ENCODE results near the gene TBCCD1.

TBCCD1 gene

DNA sequence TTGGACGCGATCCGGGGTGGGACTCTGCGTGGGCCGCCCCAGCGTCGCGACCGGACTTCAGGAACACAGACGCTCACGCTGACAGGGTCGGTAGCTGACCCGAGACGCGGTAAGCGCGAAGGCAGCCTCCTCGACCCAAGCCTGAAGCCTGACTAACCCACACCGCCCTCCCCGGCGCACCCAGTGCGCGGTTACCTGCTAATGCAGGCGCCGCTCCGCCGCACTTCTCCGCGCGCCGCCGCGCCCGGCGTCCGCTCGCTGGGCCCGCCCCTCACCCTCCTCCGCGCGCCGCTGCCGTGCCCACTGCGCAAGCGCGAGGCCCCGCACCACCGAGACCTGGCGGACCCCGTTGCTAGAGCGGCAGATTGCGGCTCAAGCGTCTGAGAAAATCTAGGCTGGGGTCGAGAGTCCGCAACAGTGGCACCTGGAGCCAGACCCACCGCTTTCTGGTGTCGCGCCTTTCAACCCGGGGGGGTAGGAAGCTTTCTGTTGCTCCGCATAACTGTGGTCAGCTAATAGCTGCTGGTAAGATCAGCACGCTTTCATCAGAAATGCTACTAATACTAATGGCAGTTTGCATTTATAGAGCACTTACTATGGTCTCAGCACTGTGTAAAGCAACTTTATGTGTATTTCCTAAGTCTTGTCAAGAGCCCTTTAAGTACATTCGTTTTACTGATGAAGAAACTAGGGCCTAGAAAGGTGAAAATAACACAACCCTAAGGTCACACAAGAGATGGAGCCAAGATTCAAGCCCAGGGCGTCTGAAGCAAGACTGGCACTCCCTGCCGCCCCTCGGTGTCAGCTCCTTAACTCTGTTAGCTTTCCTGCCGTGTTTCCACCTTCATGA is at the start of gene TBCCD1:
TBCCD1 (minus strand) TSS at position 268 of the 850 bp plus-strand sequence. CDS start 3,010 bp downstream, outside the sequence.
- peak; percentile 83 for DNase-seq

- no peak for DNase-seq
Measured at GRCh38 chr3:186616299-186616617, 49.1 kb upstream of the TBCCD1 start.

DNA sequence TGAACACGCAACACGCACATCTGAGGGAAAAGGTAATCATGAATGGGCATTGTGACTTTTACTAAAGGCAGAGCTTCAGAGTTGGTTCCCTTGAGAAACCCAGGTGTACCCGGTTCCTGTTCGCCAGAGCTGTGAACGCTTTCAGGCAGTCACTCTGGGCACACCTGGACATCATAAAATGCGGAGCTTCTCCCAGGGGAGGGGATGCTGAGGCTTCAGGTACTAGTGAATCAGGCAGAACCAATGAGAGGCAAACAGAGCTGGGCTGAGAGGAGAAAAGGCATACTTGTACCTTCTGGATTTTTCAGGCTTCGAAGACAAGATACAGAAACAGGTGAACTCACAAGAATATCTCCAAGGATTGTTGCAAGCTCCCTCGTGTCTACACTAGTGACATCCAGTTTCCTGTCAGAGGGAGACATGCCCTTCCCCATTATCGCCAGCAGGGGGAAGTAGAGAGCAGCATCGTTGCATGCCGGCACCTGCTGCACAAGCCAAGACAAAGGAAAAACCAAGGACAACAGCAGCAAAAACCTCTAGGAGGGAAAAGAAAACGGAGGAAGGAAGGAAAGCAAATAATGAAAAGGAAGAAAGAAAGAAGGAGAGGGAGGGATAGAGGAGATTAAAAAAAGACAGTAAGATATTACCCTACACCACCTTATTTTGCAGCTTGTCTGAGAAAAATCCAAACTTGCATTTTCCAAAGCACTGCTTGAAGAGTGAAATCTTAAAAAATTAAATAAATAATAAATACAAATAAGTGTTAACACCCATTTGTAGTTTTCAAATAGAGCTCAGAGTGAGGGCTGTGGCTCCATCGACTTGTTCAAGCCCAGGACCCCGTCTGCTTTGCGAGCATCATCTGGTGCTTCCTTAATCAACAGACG is 47.7 kb upstream of the TBCCD1 start:
- DNase-seq, result peak; percentile 49

DNA sequence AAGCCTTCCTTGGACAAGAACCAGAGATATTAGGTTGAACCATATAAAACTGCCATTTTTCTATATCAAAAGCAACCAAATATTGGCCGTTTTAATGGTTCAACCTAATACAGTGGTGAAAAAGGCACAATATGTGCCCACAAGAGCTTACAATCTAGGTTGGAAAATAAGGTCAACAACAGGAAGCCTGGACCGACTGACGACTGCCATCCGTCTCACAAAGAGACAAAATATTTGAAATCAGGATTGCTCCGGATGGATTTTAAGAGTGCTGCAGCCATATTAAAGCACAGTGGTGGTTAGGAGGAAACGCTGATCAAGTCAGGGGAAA is 47.1 kb upstream of the TBCCD1 start:
- no peak for DNase-seq

GRCh38 chr3:186613637-186614265 is 46.6 kb upstream of the TBCCD1 start:
- no peak for DNase-seq

- DNase-seq, result no peak
Measured at GRCh38 chr3:186612721-186613636, 45.8 kb upstream of the TBCCD1 start, which contains the start of gene AHSG. Gene AHSG (plus strand): TSS chr3:186613060. CDS start chr3:186613142, 82 bp downstream.

GRCh38 chr3:186612065-186612464 is 44.9 kb upstream of the TBCCD1 start:
- DNase-seq, result no peak

GRCh38 chr3:186609247-186609868 is 42.2 kb upstream of the TBCCD1 start:
- DNase-seq, result no peak

DNA sequence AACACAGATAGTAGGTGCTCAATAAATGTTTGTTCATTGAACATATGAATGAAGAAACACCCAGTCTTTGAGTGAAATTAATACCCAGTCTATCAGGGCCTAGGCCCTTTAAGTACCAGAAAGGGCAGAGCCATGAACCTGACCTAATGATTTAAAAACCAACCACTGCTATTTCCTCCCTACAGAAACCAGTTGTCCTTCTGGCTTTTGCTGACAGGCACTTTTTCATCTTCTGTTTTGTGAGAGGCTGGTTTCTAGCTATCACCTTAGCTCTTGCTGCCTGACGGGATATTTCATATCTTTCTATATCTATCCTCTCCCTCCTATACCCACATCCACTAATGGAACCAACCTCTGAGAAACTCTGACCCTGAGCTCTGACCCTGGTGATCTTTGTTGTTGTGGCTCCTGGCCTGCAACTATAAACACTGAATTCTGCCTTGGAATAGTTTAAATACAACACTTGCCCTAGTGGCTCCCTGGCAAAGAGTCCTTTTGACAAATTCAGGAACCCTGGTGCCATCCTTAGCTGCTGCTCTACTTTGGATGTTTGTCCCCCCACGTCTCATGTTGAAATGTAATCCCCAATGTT is 41.6 kb upstream of the TBCCD1 start:
- DNase-seq, result no peak

DNA sequence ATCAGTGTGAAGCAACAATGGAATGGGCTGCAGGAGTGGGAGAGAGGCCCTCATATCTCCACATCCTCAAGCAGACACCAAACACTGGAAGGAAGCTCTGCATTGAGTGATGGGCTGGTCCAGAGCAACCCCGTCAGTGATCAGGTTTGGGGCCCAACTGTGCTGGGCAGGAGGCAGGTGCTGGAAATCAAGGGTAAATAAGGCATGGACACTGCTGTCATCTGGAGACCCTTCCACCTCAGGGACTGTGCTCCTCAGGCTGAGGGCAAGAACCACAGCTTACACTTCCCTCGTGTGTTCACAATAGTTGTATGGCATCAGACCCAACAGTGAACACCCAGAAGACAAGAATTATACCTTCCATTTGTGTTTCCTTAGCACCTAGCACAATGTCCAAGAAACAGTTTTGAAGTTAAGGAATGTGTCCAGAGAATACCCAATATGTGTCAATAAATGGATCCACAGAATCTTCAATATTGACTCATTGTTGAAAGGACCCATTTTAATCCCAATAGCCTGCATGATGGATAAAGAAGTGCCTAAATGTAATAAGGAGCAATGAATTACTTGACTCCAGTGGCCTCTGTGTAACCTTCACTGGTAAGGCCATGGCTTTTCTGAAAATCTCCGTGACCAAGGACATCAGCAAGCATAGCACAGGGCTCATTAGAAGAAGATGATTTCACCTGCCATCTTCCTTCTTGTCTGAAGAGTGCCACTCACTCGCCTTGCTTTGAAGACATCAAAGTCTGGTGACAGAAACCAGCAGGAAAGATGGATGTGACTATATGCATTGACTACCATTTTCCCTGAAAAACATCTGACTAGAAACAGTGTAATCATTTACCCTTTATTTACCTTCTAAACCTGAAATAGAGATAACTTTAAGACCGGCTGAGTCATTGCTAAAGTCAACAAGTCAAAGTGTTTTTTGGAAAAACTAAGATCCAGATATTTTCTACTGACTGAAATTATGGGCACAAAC is 38.7 kb upstream of the TBCCD1 start:
- DNase-seq, result no peak

- DNase-seq, result no peak
Measured at GRCh38 chr3:186605078-186605477, 37.9 kb upstream of the TBCCD1 start.

GRCh38 chr3:186603159-186603558 is 36.0 kb upstream of the TBCCD1 start:
- DNase-seq, result no peak

- DNase-seq, result no peak
Measured at GRCh38 chr3:186600896-186601295, 33.8 kb upstream of the TBCCD1 start.

- DNase-seq, result no peak
Measured at GRCh38 chr3:186599785-186600166, 32.6 kb upstream of the TBCCD1 start.

- DNase-seq, result no peak
Measured at GRCh38 chr3:186599142-186599784, 32.1 kb upstream of the TBCCD1 start.

- DNase-seq, result no peak
Measured at GRCh38 chr3:186598794-186599141, 31.6 kb upstream of the TBCCD1 start.

- no peak for DNase-seq
Measured at GRCh38 chr3:186598108-186598784, 31.1 kb upstream of the TBCCD1 start.

- no peak for DNase-seq
Measured at GRCh38 chr3:186596568-186597287, 29.6 kb upstream of the TBCCD1 start.
